K562 (cell line): ENCODE measurements around the gene NEURL1. TPM values are rescaled to one million over a fixed set of nuclear protein-coding genes. Genes with fewer than 3 reads are reported as not detected.

Experiments used
- polyA plus RNA-seq, 8 experiments: library from polyadenylated mRNA; depleted of rRNA in 4 of 8; stranded (reverse) in 5 of 8; unstranded in 3 of 8; fragments of >200 nt; fragmentation: Nextera tagmentation in 2 of 8; fragmentation: Illumina TruSeq in 1 of 8; extraction: Ambion mirVana in 2 of 8; extraction: Trizol in 1 of 8; gene quantifications; 2 replicates each; pipeline versions ENCODE4 v1.2.1 to v1.2.3, GENCODE V29; 2011 to 2014; ENCODE audit warnings: inconsistent platforms in 1 of 8, missing spikeins in 1 of 8
- total RNA-seq, 7 experiments: library from RNA; depleted of rRNA in 6 of 7; stranded (reverse); fragments of >200 nt in 6 of 7; fragmentation: Illumina TruSeq in 2 of 7; extraction: Trizol in 2 of 7; gene quantifications; 2 replicates each; pipeline versions ENCODE4 v1.2.1 to v1.2.3, GENCODE V29; 2011 to 2021; ENCODE audit warnings: low replicate concordance in 1 of 7
- TF ChIP-seq, protein P1 (sequence below): sonication (generic); formaldehyde crosslinking; IDR thresholded peaks from 2 replicates; pipeline ENCODE4 v1.8.0; 2023; ENCODE audit warnings: missing genetic modification reagents, mild to moderate bottlenecking, borderline replicate concordance
- TF ChIP-seq, protein P2 (sequence below): sonication (generic); formaldehyde crosslinking; IDR thresholded peaks from 2 replicates; pipeline ENCODE4 v1.8.0; 2022; ENCODE audit warnings: mild to moderate bottlenecking, missing genetic modification reagents
- TF ChIP-seq, protein P3 (sequence below), 2 experiments: fragments of 450-650 bp; formaldehyde crosslinking in 1 of 2; IDR thresholded peaks; 2 replicates each; pipeline versions ENCODE4 v1.4.0 to v1.6.1; 2014 to 2020; ENCODE audit warnings: mild to moderate bottlenecking in 2 of 2, borderline replicate concordance in 1 of 2, low read depth in 1 of 2

NEURL1 gene
- total and polyA plus RNA-seq, 9 of the 15 experiments (the other 6 are each of a cell fraction or from before 2014, with no cell fraction given), result 0.01 to 0.45 (median 0.16) TPM; not detected in 5

DNA sequence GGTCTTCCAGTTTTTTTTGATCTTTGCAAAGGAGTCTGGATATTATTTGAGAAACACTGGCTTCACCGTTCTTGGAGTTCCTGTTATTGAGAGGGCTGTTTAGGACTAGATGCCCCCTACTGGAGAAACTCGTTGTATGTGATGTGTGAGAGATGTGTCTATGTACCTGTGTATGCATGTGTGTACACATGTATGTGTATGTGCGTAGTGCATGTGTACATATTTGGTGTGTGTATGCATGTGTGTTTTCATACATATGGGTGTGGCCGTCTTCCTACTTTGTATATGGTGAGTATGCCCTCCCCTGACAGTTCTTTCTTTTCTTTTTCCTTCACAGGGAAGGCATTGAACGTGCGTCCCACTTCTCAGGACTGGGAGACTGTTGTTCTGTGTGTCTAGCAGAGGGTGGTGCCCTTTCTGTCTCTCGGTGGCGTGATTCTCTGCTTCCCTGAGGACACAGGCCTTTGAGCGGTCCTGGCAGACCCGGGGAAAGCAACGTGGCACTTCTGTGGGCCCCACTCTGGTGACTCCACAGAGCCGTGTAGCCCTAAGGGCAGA is 11.5 kb upstream of the NEURL1 start (continued):
- TF ChIP-seq, protein P1, sequence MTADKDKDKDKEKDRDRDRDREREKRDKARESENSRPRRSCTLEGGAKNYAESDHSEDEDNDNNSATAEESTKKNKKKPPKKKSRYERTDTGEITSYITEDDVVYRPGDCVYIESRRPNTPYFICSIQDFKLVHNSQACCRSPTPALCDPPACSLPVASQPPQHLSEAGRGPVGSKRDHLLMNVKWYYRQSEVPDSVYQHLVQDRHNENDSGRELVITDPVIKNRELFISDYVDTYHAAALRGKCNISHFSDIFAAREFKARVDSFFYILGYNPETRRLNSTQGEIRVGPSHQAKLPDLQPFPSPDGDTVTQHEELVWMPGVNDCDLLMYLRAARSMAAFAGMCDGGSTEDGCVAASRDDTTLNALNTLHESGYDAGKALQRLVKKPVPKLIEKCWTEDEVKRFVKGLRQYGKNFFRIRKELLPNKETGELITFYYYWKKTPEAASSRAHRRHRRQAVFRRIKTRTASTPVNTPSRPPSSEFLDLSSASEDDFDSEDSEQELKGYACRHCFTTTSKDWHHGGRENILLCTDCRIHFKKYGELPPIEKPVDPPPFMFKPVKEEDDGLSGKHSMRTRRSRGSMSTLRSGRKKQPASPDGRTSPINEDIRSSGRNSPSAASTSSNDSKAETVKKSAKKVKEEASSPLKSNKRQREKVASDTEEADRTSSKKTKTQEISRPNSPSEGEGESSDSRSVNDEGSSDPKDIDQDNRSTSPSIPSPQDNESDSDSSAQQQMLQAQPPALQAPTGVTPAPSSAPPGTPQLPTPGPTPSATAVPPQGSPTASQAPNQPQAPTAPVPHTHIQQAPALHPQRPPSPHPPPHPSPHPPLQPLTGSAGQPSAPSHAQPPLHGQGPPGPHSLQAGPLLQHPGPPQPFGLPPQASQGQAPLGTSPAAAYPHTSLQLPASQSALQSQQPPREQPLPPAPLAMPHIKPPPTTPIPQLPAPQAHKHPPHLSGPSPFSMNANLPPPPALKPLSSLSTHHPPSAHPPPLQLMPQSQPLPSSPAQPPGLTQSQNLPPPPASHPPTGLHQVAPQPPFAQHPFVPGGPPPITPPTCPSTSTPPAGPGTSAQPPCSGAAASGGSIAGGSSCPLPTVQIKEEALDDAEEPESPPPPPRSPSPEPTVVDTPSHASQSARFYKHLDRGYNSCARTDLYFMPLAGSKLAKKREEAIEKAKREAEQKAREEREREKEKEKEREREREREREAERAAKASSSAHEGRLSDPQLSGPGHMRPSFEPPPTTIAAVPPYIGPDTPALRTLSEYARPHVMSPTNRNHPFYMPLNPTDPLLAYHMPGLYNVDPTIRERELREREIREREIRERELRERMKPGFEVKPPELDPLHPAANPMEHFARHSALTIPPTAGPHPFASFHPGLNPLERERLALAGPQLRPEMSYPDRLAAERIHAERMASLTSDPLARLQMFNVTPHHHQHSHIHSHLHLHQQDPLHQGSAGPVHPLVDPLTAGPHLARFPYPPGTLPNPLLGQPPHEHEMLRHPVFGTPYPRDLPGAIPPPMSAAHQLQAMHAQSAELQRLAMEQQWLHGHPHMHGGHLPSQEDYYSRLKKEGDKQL (CRISPR knock-in tag), result no peak
- TF ChIP-seq, protein P2, sequence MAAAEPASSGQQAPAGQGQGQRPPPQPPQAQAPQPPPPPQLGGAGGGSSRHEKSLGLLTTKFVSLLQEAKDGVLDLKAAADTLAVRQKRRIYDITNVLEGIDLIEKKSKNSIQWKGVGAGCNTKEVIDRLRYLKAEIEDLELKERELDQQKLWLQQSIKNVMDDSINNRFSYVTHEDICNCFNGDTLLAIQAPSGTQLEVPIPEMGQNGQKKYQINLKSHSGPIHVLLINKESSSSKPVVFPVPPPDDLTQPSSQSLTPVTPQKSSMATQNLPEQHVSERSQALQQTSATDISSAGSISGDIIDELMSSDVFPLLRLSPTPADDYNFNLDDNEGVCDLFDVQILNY (CRISPR knock-in tag), result no peak
- TF ChIP-seq, protein P3, sequence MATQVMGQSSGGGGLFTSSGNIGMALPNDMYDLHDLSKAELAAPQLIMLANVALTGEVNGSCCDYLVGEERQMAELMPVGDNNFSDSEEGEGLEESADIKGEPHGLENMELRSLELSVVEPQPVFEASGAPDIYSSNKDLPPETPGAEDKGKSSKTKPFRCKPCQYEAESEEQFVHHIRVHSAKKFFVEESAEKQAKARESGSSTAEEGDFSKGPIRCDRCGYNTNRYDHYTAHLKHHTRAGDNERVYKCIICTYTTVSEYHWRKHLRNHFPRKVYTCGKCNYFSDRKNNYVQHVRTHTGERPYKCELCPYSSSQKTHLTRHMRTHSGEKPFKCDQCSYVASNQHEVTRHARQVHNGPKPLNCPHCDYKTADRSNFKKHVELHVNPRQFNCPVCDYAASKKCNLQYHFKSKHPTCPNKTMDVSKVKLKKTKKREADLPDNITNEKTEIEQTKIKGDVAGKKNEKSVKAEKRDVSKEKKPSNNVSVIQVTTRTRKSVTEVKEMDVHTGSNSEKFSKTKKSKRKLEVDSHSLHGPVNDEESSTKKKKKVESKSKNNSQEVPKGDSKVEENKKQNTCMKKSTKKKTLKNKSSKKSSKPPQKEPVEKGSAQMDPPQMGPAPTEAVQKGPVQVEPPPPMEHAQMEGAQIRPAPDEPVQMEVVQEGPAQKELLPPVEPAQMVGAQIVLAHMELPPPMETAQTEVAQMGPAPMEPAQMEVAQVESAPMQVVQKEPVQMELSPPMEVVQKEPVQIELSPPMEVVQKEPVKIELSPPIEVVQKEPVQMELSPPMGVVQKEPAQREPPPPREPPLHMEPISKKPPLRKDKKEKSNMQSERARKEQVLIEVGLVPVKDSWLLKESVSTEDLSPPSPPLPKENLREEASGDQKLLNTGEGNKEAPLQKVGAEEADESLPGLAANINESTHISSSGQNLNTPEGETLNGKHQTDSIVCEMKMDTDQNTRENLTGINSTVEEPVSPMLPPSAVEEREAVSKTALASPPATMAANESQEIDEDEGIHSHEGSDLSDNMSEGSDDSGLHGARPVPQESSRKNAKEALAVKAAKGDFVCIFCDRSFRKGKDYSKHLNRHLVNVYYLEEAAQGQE (IDR thresholded peaks at IDR 0.05; ENCODE audit: borderline replicate concordance), result peak; percentile 52; the same call in 1 of the 2 replicates
- TF ChIP-seq, protein P3 (CRISPR knock-in tag; IDR thresholded peaks at IDR 0.05; ENCODE audit: low read depth), result no peak
- TF ChIP-seq, all 486 proteins: peak for 14
